Effector memory CD4-positive, alpha-beta T cell (primary cell): ENCODE data around the gene NUDT7.
A peak's percentile ranks its signal among the peaks of the same experiment; 100 is the strongest.

Experiments used
- DNase-seq, 3 donors: peaks; one replicate each; pipeline ENCODE4 v3.0.0-alpha.2; 2020
- H3K27ac ChIP-seq: 2 replicates; pipeline ENCODE4 v1.7.0; 2013; ENCODE audit warnings: mild to moderate bottlenecking, low read length, moderate library complexity; ENCODE audit not compliant: insufficient read depth, poor library complexity, severe bottlenecking
- H3K27me3 ChIP-seq: replicated peaks from 2 replicates; pipeline ENCODE4 v1.7.0; 2013; ENCODE audit warnings: mild to moderate bottlenecking, low read length; ENCODE audit not compliant: insufficient read depth, control insufficient read depth, poor library complexity, severe bottlenecking
- H3K36me3 ChIP-seq: 2 replicates; pipeline ENCODE4 v1.7.0; 2013; ENCODE audit warnings: mild to moderate bottlenecking, low read length, moderate library complexity; ENCODE audit not compliant: control insufficient read depth, insufficient read depth
- H3K4me1 ChIP-seq: 2 replicates; pipeline ENCODE4 v1.7.0; 2013; ENCODE audit warnings: low read length, mild to moderate bottlenecking; ENCODE audit not compliant: control insufficient read depth, insufficient read depth, poor library complexity, severe bottlenecking
- H3K4me3 ChIP-seq: 2 replicates; pipeline ENCODE4 v1.7.0; 2013; ENCODE audit warnings: low read length, low read depth, mild to moderate bottlenecking; ENCODE audit not compliant: insufficient read depth, poor library complexity, severe bottlenecking
- H3K9me3 ChIP-seq: 2 replicates; pipeline ENCODE4 v1.7.0; 2013; ENCODE audit warnings: mild to moderate bottlenecking, low read length, moderate library complexity; ENCODE audit not compliant: control insufficient read depth
- total RNA-seq, 3 donors: gene quantifications; one replicate each; lab custom pipeline; 2026; lab: John Stamatoyannopoulos, UW

Gene NUDT7
- 0.86 to 2.5 (median 1.3) reads per million in 3 donors for total RNA-seq

DNA sequence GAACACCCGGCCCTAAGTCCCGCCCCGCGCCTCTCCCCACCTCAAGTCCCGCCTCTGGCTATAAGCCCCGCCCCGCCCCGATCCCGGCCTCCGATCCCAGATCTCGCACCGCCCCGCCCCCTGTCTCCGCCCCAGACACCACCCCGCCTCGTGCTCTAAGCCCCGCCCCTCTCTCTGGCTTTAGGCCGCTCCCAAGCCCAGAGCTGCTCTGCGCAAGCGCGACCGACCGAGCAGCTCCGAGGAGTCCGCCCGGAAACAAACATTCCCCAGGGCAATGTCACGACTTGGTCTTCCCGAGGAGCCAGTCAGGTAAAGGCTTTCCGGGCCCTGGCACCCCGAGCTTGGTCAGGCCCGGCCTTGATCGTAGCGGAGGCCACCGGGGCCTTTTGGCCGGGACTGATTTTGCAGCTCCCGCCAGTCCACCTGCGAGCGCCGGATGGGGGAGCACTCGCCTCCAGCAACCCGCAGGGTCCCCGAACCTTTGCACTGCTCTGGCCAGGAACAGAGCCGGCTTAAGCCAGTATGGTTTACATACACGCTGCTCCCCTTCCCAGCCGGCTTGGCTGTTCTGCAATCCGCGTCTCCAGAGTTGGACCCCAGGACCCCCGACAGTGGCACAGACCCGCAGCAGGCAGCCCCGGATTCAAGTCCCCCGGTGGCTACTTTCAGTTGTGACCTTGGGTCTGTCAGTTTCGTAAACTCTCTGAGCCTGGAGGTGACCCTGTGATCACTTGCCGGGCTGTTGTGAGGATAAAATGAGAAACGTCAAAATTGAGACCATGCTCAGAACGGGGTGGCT is at the start of gene NUDT7:
NUDT7 (plus strand) TSS at position 206 of the 799 bp plus-strand sequence; CDS start at position 275, 69 bp downstream.
- H3K4me1 ChIP-seq: no peaks in the 10 kb centered on the region
- H3K4me3 ChIP-seq: peak within 1 kb of the TSS; percentile 68
- no peaks in the 10 kb centered on the region for H3K27me3 ChIP-seq
- peak within 1 kb of the TSS; percentile 40 for H3K27ac ChIP-seq
- DNase-seq: peak; percentile 80 to 93 (median 92)
- H3K9me3 ChIP-seq: no peaks in the 10 kb centered on the region
- no peaks in the 10 kb centered on the region for H3K36me3 ChIP-seq

DNA sequence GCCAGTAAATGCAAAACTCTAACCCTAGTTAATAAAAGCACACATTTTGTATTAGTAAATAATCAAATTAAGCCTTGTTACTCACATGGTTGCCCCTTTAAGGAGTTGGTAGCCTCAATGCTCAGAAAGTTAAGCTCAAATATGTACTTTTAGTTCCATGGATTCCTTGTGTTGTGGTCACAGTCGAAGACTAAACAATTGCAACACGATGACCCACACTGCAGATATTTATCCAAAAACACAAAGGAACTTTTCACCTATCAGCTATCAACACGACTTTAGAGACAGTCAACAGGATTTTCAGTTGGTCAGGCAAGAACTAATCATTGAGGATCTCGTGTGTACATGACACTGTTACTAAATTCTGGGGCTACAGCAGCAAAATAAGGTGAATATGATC is 47.4 kb upstream of the NUDT7 start:
- no peak for DNase-seq
- Histone ChIP-seq H3K27me3 (peaks cover 7% of the 10 kb centered on the region), H3K9me3 (no peaks in the 10 kb centered on the region), H3K4me3 (no peak overlapping the region), H3K4me1 (no peaks in the 10 kb centered on the region), H3K36me3 (no peaks in the 10 kb centered on the region), H3K27ac (no peak overlapping the region)

DNA sequence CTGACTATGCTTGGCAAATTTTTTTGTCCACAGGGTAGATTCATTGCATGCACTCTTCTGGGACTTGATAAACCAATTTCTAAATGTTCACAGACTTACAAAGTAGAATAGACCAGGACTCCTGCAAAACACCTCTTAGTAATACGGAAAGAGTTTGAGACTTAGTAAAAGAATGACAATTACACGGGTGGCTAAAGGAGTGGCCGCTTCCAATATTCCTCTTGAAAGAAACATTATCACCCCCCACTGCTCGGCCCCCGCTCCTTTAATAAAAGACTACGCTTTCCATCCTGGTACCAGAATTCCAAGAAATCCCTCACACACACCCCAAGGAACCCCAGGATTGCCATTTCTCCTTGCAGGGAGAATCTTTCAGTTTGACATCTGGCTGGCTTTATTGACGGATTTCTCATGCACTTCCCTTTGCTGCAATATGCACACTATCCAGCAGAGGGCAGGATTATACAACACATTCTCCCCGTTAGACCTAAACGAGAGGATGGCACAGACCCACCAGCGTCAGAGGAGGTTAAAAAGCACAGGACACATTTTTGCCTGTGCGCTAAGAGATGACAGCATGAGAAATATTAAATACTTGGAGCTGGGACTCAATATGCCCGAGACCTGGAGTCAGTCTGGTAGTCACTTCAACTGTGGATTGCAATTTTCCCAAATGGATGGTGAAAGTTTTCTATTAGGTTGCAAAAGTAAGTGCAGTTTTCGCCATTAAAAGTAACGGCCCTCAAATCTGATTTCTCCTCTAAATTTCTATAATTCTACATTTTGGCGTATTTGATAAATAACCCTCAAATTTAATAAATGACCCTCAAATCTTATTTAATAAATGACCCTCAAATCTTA is 46.6 kb upstream of the NUDT7 start:
- Histone ChIP-seq H3K4me3 (no peak overlapping the region), H3K27ac (no peak overlapping the region), H3K9me3 (no peaks in the 10 kb centered on the region), H3K4me1 (no peaks in the 10 kb centered on the region), H3K27me3 (peaks cover 7% of the 10 kb centered on the region), H3K36me3 (no peaks in the 10 kb centered on the region)
- DNase-seq: peak; percentile 11 to 41 (median 15)

DNA sequence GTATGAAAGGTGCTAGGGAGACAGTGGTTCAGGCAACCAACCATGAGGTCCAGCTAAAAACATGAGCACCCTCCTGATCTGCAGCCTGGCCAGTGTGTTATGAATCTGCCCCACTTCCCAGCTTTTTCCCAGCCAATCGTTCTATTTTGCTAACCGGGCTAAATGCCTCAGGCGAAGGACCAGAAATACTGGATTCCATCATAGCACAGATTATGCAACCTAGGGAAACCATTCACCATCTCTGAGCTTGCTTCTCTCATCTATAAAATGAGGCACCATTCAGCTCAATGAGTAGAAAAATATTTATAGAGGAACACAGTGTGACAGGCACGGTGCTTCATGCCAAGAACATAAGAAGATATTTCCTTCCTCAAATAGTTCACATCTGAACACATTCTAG is 45.2 kb upstream of the NUDT7 start:
- H3K27ac ChIP-seq: no peak overlapping the region
- no peak for DNase-seq
- H3K4me1 ChIP-seq: no peaks in the 10 kb centered on the region

DNA sequence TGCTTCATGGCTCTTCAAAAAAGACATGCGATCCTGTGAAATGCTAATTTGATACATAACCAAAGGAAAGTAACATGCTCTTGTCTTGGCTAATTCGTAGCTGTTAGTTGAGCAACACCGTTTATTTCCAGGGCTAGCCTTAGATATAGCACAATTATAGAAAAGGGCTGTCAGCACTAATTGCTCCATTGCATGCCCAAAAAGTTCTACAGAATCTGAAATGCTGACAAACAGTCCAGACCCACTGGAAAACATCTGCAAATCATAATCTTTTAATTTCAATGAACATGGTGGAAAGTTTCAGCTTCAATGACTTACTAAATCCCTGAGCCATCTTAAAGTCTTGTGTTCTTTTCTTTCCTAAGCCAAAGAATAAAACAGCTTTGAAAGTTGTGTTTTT is 42.9 kb upstream of the NUDT7 start:
- Histone ChIP-seq H3K4me3 (no peak overlapping the region), H3K9me3 (no peaks in the 10 kb centered on the region), H3K36me3 (no peaks in the 10 kb centered on the region), H3K27me3 (peaks cover 4% of the 10 kb centered on the region), H3K27ac (no peak overlapping the region), H3K4me1 (no peaks in the 10 kb centered on the region)
- no peak for DNase-seq

More for the DNA sequence above, 45.2 kb upstream of the NUDT7 start:
- H3K27me3 ChIP-seq: peaks cover 4% of the 10 kb centered on the region
- no peaks in the 10 kb centered on the region for H3K36me3 ChIP-seq
- H3K9me3 ChIP-seq: no peaks in the 10 kb centered on the region
- no peak overlapping the region for H3K4me3 ChIP-seq

DNA sequence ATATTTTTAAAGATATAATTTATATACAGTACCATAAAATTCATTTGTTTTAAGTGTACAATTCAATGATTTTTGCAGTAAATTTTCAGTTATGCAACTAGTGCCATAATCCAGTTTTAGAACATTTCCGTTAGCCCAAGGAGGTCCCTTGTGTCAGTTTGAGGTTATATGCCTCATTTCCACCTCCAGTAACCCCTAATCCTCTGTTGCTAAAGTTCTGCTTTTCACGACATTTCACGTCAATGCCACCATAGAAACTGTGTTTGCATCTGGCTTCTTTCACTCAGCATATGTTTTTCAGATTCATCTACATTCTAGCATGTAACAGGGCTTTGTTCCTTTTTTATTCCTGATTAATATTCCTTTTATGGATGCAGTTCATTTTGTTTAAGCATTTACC is 42.4 kb upstream of the NUDT7 start:
- no peak for DNase-seq
- no peak overlapping the region for H3K4me3 ChIP-seq
- H3K9me3 ChIP-seq: no peaks in the 10 kb centered on the region
- no peaks in the 10 kb centered on the region for H3K4me1 ChIP-seq
- peaks cover 4% of the 10 kb centered on the region for H3K27me3 ChIP-seq
- no peak overlapping the region for H3K27ac ChIP-seq
- H3K36me3 ChIP-seq: no peaks in the 10 kb centered on the region

DNA sequence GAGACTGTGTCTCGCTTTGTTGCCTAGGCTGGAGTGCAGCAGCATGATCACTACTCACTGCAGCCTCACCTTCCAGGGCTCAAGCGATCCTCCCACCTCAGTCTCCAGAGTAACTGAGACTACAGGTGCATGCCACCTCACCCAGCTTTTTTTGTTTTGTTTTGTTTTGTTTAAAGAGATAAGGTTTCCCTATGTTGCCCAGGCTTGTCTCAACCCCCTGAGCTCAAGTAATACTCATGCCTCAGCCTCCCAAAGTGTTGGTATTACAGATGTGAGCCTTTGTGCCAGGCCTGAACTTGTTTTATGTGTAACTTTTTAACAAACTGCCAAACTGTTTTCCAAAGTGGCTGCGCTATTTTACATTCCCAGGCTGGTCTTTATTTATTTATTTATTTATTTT is 41.8 kb upstream of the NUDT7 start:
- peaks cover 4% of the 10 kb centered on the region for H3K27me3 ChIP-seq
- no peaks in the 10 kb centered on the region for H3K36me3 ChIP-seq
- no peaks in the 10 kb centered on the region for H3K4me1 ChIP-seq
- DNase-seq: no peak
- no peak overlapping the region for H3K27ac ChIP-seq
- H3K4me3 ChIP-seq: no peak overlapping the region
- H3K9me3 ChIP-seq: no peaks in the 10 kb centered on the region

DNA sequence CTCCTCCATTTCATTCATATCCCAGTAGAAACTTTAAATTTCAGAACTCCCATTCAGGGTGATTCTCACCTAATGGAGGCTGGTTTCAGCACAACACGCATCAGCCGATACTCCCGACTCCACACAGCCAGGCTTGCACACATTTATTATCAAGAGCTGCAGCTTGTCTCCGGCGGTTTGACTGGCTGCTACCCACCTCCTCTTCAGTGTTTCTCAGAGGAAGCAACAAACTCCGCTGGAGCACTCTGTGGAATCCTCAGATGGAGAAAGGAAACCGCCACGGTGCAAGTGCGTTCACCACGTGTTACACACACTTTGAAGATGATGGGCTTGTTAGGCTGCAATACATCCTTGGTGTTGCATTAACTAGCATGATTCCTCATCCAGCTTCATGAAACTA is 39.7 kb upstream of the NUDT7 start:
- Histone ChIP-seq H3K36me3 (no peaks in the 10 kb centered on the region), H3K4me1 (no peaks in the 10 kb centered on the region), H3K27ac (no peak overlapping the region), H3K9me3 (no peaks in the 10 kb centered on the region), H3K4me3 (no peak overlapping the region), H3K27me3 (no peaks in the 10 kb centered on the region)
- DNase-seq: no peak

DNA sequence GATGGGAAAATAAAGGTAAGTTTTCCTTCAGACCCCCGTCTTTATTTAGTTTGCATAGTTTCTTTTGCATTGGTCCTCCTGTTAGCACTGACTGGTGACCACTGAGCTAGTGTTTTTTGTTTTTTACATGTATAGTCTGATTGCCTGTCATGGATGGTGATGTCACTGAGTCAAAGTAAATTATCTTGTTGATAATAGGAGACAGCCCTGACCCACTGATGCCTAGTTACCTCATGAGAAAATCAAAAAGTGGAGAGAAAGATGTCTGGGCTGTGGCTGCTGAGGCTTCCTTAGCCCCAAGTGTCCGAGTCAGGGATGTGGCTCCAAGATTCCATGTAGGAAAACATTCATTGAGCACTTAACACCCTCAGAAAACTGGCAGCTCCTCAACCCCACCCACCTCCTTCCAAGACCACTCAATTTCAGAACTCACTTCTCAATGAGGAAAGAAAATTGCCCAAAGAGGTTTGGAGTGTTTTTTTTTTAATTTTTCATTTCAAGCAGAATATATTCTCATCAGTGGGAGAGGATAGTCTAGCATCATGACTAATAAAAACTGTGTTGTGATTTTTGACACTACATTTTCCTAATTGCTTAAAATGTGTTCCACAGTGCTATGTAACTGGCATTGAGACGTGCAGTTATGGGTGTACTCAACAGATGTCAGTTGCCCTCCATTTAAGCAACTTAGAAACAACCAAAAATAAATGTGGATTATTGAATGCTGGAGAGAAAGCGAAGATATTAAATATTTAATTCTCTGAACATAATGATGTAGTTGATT is 38.7 kb upstream of the NUDT7 start:
- Histone ChIP-seq H3K27me3 (no peaks in the 10 kb centered on the region), H3K4me3 (no peak overlapping the region), H3K9me3 (no peaks in the 10 kb centered on the region), H3K4me1 (no peaks in the 10 kb centered on the region), H3K36me3 (no peaks in the 10 kb centered on the region), H3K27ac (no peak overlapping the region)
- no peak for DNase-seq
